ENCODE measurements around the gene TNPO1. TPM values are rescaled to one million over a fixed set of nuclear protein-coding genes. Genes with fewer than 3 reads are reported as not detected.

TNPO1 gene
- total and polyA plus RNA-seq, 4 donors, result 5.7 to 95.8 (median 29.2) TPM

DNA sequence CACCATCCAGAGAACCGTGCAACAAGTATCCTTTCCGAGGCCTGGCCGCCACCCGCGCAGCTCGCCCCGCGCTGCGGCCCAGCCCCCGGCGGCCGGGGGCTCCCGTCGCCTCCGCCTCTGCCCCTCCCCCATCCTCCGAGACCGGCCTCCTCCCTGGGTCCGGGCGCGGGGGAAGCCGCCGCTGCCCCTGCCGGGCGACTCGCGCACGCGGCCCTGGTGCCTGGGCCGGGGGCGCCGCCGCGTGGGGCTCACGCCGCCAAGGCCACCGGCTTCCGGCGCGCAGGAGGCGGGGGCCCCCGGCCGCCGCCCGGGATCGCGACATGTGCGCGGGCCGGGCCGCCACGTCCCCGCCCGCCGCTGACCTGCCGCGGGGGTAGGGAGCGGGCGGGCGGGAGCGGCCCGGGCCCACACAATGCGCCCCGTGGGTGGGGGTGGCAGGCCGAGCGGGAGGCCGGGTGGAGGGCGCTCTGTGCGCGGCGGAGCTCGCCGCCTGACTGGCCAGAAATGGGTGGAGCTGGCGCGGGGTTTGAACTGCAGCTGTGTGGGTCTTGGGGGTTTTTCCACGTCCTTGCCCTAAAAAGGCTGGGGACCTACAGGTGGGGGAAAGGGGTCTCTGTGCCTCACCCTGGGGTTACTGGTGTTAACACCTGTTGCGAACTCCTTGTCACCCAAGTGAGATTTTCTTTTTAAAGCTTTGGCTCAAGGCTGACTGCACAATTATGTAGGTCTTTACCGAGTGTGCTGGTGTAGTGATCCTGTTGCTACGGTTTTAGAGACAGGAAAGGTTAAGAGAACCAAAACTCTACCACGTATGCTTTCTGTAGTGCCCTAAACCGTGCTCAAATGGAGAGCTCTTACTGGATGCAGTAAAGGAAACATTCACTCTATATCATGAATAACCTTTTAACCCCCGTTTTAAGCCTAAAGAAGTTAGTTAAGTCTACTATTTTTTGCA lies 32.3 kb downstream of the TNPO1 start:
- Histone ChIP-seq H3K36me3 (ENCODE audit: control insufficient read depth in 4 of 4, insufficient read depth in 3 of 4, low read depth in 1 of 4, low read length in 3 of 4) (peaks cover 0 to 4% (median 2%) of the 10 kb centered on the region in 4 donors), H3K9ac (ENCODE audit: low read depth in 1 of 2, low read length in 2 of 2) (peak overlapping the region; percentile 72 to 94), H3K27me3 (ENCODE audit: control insufficient read depth in 4 of 4, insufficient read depth in 4 of 4, low read length in 3 of 4) (no peaks in the 10 kb centered on the region), H3K27ac (ENCODE audit: low read depth in 1 of 2, low read length in 2 of 2) (peak overlapping the region; percentile 97 to 99), H3K9me3 (ENCODE audit: control insufficient read depth in 4 of 4, low read length in 3 of 4) (no peaks in the 10 kb centered on the region), H3K4me1 (ENCODE audit: control insufficient read depth in 4 of 4, insufficient read depth in 4 of 4, low read length in 3 of 4) (peaks cover 0 to 26% (median 24%) of the 10 kb centered on the region in 4 donors), H3K4me3 (ENCODE audit: low read depth in 1 of 3, low read length in 3 of 3) (peak overlapping the region; percentile 85 to 99 (median 96))
- under 1% methylated on average over 81 of the region's 81 CpGs for WGBS
- TF ChIP-seq HNF4A (conservative IDR thresholded peaks at IDR 0.05) (no peak), YY1 (IDR thresholded peaks at IDR 0.05) (no peak), GABPA (IDR thresholded peaks at IDR 0.05 in 1 of 2, conservative IDR thresholded peaks at IDR 0.05 in 1 of 2) (no peak), FOXA1 (IDR thresholded peaks at IDR 0.05) (no peak), HNF4G (IDR thresholded peaks at IDR 0.05) (no peak), TAF1 (conservative IDR thresholded peaks at IDR 0.05) (no peak), RAD21 (IDR thresholded peaks at IDR 0.05) (no peak), RXRA (IDR thresholded peaks at IDR 0.05) (no peak), JUND (IDR thresholded peaks at IDR 0.05) (no peak), SP1 (IDR thresholded peaks at IDR 0.05) (no peak), EGR1 (IDR thresholded peaks at IDR 0.05; ENCODE audit: low read depth in 2 of 2) (no peak), FOXA2 (IDR thresholded peaks at IDR 0.05) (no peak), NR2F2 (IDR thresholded peaks at IDR 0.05) (no peak)
- TF ChIP-seq, protein P1, sequence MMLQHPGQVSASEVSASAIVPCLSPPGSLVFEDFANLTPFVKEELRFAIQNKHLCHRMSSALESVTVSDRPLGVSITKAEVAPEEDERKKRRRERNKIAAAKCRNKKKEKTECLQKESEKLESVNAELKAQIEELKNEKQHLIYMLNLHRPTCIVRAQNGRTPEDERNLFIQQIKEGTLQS (IDR thresholded peaks at IDR 0.05), result no peak
- TF ChIP-seq, protein P2, sequence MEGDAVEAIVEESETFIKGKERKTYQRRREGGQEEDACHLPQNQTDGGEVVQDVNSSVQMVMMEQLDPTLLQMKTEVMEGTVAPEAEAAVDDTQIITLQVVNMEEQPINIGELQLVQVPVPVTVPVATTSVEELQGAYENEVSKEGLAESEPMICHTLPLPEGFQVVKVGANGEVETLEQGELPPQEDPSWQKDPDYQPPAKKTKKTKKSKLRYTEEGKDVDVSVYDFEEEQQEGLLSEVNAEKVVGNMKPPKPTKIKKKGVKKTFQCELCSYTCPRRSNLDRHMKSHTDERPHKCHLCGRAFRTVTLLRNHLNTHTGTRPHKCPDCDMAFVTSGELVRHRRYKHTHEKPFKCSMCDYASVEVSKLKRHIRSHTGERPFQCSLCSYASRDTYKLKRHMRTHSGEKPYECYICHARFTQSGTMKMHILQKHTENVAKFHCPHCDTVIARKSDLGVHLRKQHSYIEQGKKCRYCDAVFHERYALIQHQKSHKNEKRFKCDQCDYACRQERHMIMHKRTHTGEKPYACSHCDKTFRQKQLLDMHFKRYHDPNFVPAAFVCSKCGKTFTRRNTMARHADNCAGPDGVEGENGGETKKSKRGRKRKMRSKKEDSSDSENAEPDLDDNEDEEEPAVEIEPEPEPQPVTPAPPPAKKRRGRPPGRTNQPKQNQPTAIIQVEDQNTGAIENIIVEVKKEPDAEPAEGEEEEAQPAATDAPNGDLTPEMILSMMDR (IDR thresholded peaks at IDR 0.05; ENCODE audit: low read depth, low read length, missing input control), result no peak
- TF ChIP-seq, protein P3, sequence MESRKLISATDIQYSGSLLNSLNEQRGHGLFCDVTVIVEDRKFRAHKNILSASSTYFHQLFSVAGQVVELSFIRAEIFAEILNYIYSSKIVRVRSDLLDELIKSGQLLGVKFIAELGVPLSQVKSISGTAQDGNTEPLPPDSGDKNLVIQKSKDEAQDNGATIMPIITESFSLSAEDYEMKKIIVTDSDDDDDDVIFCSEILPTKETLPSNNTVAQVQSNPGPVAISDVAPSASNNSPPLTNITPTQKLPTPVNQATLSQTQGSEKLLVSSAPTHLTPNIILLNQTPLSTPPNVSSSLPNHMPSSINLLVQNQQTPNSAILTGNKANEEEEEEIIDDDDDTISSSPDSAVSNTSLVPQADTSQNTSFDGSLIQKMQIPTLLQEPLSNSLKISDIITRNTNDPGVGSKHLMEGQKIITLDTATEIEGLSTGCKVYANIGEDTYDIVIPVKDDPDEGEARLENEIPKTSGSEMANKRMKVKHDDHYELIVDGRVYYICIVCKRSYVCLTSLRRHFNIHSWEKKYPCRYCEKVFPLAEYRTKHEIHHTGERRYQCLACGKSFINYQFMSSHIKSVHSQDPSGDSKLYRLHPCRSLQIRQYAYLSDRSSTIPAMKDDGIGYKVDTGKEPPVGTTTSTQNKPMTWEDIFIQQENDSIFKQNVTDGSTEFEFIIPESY (IDR thresholded peaks at IDR 0.05), result no peak
- TF ChIP-seq, protein P4, sequence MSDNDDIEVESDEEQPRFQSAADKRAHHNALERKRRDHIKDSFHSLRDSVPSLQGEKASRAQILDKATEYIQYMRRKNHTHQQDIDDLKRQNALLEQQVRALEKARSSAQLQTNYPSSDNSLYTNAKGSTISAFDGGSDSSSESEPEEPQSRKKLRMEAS (IDR thresholded peaks at IDR 0.05), result no peak
- TF ChIP-seq, protein P5, sequence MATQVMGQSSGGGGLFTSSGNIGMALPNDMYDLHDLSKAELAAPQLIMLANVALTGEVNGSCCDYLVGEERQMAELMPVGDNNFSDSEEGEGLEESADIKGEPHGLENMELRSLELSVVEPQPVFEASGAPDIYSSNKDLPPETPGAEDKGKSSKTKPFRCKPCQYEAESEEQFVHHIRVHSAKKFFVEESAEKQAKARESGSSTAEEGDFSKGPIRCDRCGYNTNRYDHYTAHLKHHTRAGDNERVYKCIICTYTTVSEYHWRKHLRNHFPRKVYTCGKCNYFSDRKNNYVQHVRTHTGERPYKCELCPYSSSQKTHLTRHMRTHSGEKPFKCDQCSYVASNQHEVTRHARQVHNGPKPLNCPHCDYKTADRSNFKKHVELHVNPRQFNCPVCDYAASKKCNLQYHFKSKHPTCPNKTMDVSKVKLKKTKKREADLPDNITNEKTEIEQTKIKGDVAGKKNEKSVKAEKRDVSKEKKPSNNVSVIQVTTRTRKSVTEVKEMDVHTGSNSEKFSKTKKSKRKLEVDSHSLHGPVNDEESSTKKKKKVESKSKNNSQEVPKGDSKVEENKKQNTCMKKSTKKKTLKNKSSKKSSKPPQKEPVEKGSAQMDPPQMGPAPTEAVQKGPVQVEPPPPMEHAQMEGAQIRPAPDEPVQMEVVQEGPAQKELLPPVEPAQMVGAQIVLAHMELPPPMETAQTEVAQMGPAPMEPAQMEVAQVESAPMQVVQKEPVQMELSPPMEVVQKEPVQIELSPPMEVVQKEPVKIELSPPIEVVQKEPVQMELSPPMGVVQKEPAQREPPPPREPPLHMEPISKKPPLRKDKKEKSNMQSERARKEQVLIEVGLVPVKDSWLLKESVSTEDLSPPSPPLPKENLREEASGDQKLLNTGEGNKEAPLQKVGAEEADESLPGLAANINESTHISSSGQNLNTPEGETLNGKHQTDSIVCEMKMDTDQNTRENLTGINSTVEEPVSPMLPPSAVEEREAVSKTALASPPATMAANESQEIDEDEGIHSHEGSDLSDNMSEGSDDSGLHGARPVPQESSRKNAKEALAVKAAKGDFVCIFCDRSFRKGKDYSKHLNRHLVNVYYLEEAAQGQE (IDR thresholded peaks at IDR 0.05), result no peak
- DNase-seq (ENCODE audit: low spot score), result peak; percentile 69
